Left lung (tissue), 10 donors: ENCODE results near the gene SYNE2. TPM values are rescaled to one million over a fixed set of nuclear protein-coding genes. Genes with fewer than 3 reads are reported as not detected.

Experiments used
- ATAC-seq: fragments of 200-7000 bp; cut with Tn5 transposase; one replicate; pipeline ENCODE4 v1.9.1; 2020; ENCODE audit warnings: moderate library complexity
- DNase-seq, 4 donors: peaks; one replicate each; pipeline ENCODE4 v3.0.0-alpha.2; 2013 to 2020
- H3K27ac ChIP-seq, 2 donors: fragments of 200-600 bp; sonication (generic) in 1 of 2; one replicate each; pipeline versions ENCODE4 v1.5.0 to v1.8.0; 2020 to 2021
- H3K27me3 ChIP-seq, 2 donors: fragments of 200-600 bp; sonication (generic) in 1 of 2; one replicate each; pipeline versions ENCODE4 v1.5.0 to v1.8.0; 2020 to 2021
- H3K36me3 ChIP-seq, 2 donors: fragments of 200-600 bp; sonication (generic) in 1 of 2; one replicate each; pipeline versions ENCODE4 v1.5.0 to v1.8.0; 2020 to 2021
- H3K4me1 ChIP-seq, 2 donors: fragments of 200-600 bp; one replicate each; pipeline ENCODE4 v1.8.0; 2021
- H3K4me3 ChIP-seq, 2 donors: fragments of 200-600 bp; sonication (generic) in 1 of 2; one replicate each; pipeline versions ENCODE4 v1.5.0 to v1.8.0; 2020 to 2021; ENCODE audit warnings: mild to moderate bottlenecking in 1 of 2
- H3K9me3 ChIP-seq, 2 donors: fragments of 200-600 bp; sonication (generic) in 1 of 2; one replicate each; pipeline versions ENCODE4 v1.5.0 to v1.8.0; 2020 to 2021
- intact Hi-C, 2 donors: fragments of 100-400 bp; cut with DNase I; formaldehyde crosslinking; loops; one replicate each; pipeline versions ENCODE4 v1.11.2 to v1.14.2; 2022
- polyA plus RNA-seq, 6 donors: library from polyadenylated mRNA; unstranded; fragments of 120-200 nt; gene quantifications; one replicate each; pipeline ENCODE4 v1.2.1, GENCODE V29; 2013; ENCODE audit not compliant: insufficient read length in 6 of 6
- total RNA-seq, 2 donors: library from RNA; stranded (reverse); fragmentation: NEBNext Ultra II Directional; extraction: Animal tissue kit (Norgen Biotek cat#: 25700); gene quantifications; one replicate each; pipeline ENCODE4 v1.2.1, GENCODE V29; 2021
- TF ChIP-seq, protein P1 (sequence below), 2 donors: fragments of 200-600 bp; sonication (generic) in 1 of 2; IDR thresholded peaks; one replicate each; pipeline versions ENCODE4 v1.5.0 to v1.8.0; 2021; ENCODE audit warnings: antibody characterized with exemption in 2 of 2
- donor health status: DM: no; HTN: yes; CAD: no.
- donor health status: DM: no; HTN: no; CAD: no.

SYNE2 gene
- total and polyA plus RNA-seq, 8 donors = 59.6 to 109 (median 88.5) TPM

DNA sequence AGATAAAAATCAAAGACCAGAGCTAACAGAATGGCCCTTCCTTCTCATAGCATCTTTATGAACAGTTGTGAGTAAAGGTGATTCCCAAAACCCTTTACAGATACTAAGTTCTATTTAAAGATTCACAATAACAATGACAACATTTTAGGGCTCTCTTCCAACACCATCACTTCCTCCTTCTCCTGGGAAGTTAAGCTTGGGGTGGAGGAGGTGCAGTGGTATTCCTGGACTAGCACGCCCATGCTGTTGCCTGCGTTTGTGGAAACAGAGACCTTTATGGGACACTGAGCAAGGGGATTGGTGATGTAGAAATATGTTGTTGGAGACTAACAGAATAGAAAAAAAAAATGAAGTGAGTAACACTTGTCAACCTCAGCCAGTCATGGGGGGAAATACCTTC is 22.5 kb downstream of the SYNE2 start:
- no peaks in the 10 kb centered on the region for H3K27me3 ChIP-seq
- no peaks in the 10 kb centered on the region for H3K9me3 ChIP-seq
- no peak for DNase-seq
- no peaks in the 10 kb centered on the region for H3K36me3 ChIP-seq
- no peak overlapping the region for H3K4me3 ChIP-seq
- intact Hi-C loops = no loop called here
- peak; percentile 33 for ATAC-seq
- H3K27ac ChIP-seq = peak overlapping the region; percentile 31 to 33
- H3K4me1 ChIP-seq = peaks cover 2 to 19% of the 10 kb centered on the region in 2 donors
- TF ChIP-seq, protein P1, sequence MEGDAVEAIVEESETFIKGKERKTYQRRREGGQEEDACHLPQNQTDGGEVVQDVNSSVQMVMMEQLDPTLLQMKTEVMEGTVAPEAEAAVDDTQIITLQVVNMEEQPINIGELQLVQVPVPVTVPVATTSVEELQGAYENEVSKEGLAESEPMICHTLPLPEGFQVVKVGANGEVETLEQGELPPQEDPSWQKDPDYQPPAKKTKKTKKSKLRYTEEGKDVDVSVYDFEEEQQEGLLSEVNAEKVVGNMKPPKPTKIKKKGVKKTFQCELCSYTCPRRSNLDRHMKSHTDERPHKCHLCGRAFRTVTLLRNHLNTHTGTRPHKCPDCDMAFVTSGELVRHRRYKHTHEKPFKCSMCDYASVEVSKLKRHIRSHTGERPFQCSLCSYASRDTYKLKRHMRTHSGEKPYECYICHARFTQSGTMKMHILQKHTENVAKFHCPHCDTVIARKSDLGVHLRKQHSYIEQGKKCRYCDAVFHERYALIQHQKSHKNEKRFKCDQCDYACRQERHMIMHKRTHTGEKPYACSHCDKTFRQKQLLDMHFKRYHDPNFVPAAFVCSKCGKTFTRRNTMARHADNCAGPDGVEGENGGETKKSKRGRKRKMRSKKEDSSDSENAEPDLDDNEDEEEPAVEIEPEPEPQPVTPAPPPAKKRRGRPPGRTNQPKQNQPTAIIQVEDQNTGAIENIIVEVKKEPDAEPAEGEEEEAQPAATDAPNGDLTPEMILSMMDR (IDR thresholded peaks at IDR 0.05) = no peak

DNA sequence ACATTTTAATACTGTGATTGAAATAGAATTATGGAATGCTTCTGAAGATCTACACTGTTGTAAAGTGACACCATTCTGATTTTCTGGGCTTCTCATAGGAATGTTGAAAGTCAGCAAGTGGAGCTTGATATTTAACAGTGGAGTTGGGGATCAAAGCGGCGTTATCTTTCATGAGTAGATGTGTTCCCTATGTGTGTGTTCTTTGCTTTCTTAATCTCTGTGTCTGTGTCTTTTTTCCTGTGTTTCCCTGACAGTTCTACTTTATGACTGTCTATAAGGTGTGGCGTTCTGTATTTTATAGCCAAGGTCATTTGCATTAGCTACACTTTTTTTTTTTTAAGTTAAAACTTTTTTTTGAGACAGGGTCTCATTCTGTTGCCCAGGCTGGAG is 24.7 kb downstream of the SYNE2 start:
- Histone ChIP-seq H3K4me1 (peaks cover 2 to 19% of the 10 kb centered on the region in 2 donors), H3K9me3 (no peaks in the 10 kb centered on the region), H3K4me3 (no peak overlapping the region), H3K36me3 (no peaks in the 10 kb centered on the region), H3K27me3 (no peaks in the 10 kb centered on the region), H3K27ac (no peak overlapping the region)
- TF ChIP-seq, protein P1 (IDR thresholded peaks at IDR 0.05) = no peak
- no peak for DNase-seq
- intact Hi-C loops = no loop called here
- no peak for ATAC-seq

DNA sequence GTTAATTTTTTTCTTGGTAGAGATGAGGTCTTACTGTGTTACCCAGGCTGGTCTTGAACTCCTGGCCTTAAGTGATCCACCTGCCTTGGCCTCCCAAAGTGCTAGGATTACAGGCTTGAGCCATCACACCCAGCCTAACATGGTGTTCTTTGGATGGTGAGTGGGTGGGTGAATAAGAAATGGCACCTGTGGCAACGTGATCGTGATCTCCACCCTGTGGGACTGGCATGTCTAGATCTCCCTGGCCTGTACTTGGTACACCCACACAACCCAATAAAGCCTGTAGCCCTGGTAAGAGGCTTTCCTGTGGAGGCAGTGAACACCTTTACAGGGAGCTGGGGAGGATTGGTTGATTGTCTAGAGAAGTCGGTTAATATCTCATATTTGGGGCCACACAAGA is 25.2 kb downstream of the SYNE2 start:
- Histone ChIP-seq H3K36me3 (no peaks in the 10 kb centered on the region), H3K27me3 (no peaks in the 10 kb centered on the region), H3K9me3 (no peaks in the 10 kb centered on the region), H3K4me3 (no peak overlapping the region), H3K27ac (no peak overlapping the region), H3K4me1 (peaks cover 2 to 19% of the 10 kb centered on the region in 2 donors)
- TF ChIP-seq, protein P1 (IDR thresholded peaks at IDR 0.05) = no peak
- ATAC-seq = no peak
- DNase-seq = no peak
- intact Hi-C loops = no loop called here

DNA sequence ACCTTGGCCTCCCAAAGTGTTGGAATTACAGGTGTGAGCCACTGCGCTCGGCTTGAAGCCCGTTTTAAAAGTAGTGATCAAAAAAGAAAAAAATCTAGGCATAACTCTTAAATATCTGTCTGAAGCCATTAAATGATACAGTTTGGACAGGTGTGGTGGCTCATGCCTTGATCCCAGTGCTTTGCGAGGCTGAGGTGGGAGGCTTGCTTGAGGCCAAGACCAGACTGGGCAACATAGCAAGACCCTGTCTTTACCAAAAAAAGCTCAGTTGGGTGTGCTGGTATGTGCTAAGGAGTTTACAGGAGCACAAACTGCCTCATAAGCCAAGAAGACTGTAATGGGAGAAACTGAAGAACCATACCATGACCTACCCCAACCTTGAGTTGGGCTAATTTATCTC is 26.0 kb downstream of the SYNE2 start:
- intact Hi-C loops = no loop called here

DNA sequence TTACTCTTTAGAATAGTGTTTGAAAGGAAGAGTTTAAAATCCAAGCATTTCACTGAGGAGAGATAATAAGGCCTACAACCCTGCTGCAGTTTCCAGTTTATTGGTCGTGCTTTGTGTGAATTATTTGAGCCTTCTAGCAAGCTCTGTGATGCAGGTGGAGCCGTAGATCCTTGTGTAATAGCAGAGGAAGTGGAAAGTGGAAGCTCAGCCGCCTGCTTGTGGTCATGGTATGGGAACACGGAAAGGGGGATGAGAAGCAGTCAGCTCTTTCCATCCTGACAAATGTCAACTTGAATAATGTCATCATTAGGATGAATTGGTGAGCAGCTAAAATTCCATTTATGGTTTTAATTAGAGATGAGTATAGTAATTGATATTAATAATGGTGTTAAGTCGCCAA is 29.1 kb downstream of the SYNE2 start:
- H3K4me3 ChIP-seq = no peak overlapping the region
- ATAC-seq = no peak
- intact Hi-C loops = no loop called here
- H3K9me3 ChIP-seq = no peaks in the 10 kb centered on the region
- H3K27me3 ChIP-seq = peaks cover 0 to 8% of the 10 kb centered on the region in 2 donors
- TF ChIP-seq, protein P1 (IDR thresholded peaks at IDR 0.05) = no peak
- no peak for DNase-seq
- H3K4me1 ChIP-seq = no peaks in the 10 kb centered on the region
- H3K36me3 ChIP-seq = no peaks in the 10 kb centered on the region
- H3K27ac ChIP-seq = no peak overlapping the region

More for the DNA sequence above, 26.0 kb downstream of the SYNE2 start:
- TF ChIP-seq, protein P1 (IDR thresholded peaks at IDR 0.05) = no peak
- H3K4me3 ChIP-seq = no peak overlapping the region
- H3K4me1 ChIP-seq = peaks cover 2 to 19% of the 10 kb centered on the region in 2 donors
- DNase-seq (no peak), ATAC-seq (no peak)
- no peaks in the 10 kb centered on the region for H3K27me3 ChIP-seq
- H3K9me3 ChIP-seq = no peaks in the 10 kb centered on the region
- H3K27ac ChIP-seq = no peak overlapping the region
- H3K36me3 ChIP-seq = no peaks in the 10 kb centered on the region
